DOHH2 (cell line): ENCODE results near the gene ILKAP.

Experiments used
- H3F3A ChIP-seq: fragments of 200-600 bp; sonication (generic), shearing (Covaris generic); 2 replicates; pipeline ENCODE4 v1.6.0; 2016; ENCODE audit warnings: antibody characterized with exemption, mild to moderate bottlenecking; ENCODE audit not compliant: control insufficient read depth, insufficient read depth
- H3K27ac ChIP-seq: fragments of 200-600 bp; sonication (generic); 2 replicates; pipeline ENCODE4 v1.5.1; 2014; ENCODE audit warnings: low read depth, mild to moderate bottlenecking, low read length, moderate library complexity
- H3K27me3 ChIP-seq: fragments of 200-600 bp; sonication (generic); 2 replicates; pipeline ENCODE4 v1.6.1; 2014; ENCODE audit warnings: mild to moderate bottlenecking, low read length, mixed read lengths; ENCODE audit not compliant: control insufficient read depth
- H3K36me3 ChIP-seq: fragments of 200-600 bp; sonication (generic); 2 replicates; pipeline ENCODE4 v1.6.1; 2014; ENCODE audit warnings: mild to moderate bottlenecking, low read length, moderate library complexity, mixed read lengths; ENCODE audit not compliant: control insufficient read depth
- H3K4me1 ChIP-seq: fragments of 200-600 bp; sonication (generic); 2 replicates; pipeline ENCODE4 v1.6.1; 2014; ENCODE audit warnings: mild to moderate bottlenecking, low read length, mixed read lengths; ENCODE audit not compliant: control insufficient read depth
- H3K4me2 ChIP-seq: fragments of 200-600 bp; sonication (generic); 2 replicates; pipeline ENCODE4 v1.6.0; 2014; ENCODE audit warnings: mild to moderate bottlenecking, low read length, moderate library complexity
- H3K4me3 ChIP-seq: fragments of 200-600 bp; sonication (generic); 2 replicates; pipeline ENCODE4 v1.5.1; 2014; ENCODE audit warnings: mild to moderate bottlenecking, low read length, mixed read lengths
- H3K79me2 ChIP-seq: fragments of 200-600 bp; sonication (generic); 2 replicates; pipeline ENCODE4 v1.6.1; 2014; ENCODE audit warnings: mild to moderate bottlenecking, low read length, mixed read lengths; ENCODE audit not compliant: control insufficient read depth
- H3K9me2 ChIP-seq: fragments of 200-600 bp; sonication (generic); replicated peaks from 2 replicates; pipeline ENCODE4 v1.6.1; 2014; ENCODE audit warnings: mild to moderate bottlenecking, low read length, mixed read lengths; ENCODE audit not compliant: control insufficient read depth
- H3K9me3 ChIP-seq: fragments of 200-600 bp; sonication (generic); 2 replicates; pipeline ENCODE4 v1.6.1; 2014; ENCODE audit warnings: antibody characterized with exemption, low read length, mixed read lengths; ENCODE audit not compliant: control insufficient read depth, insufficient read depth
- H4K20me1 ChIP-seq: fragments of 200-600 bp; sonication (generic); 2 replicates; pipeline ENCODE4 v1.6.0; 2014; ENCODE audit warnings: low read depth, mild to moderate bottlenecking, antibody characterized with exemption, low read length, moderate library complexity; ENCODE audit not compliant: control insufficient read depth, insufficient read depth
- CTCF ChIP-seq: fragments of 200-600 bp; sonication (generic); IDR thresholded peaks from one replicate; pipeline ENCODE4 v1.5.1; 2014; ENCODE audit warnings: antibody characterized with exemption, mild to moderate bottlenecking, low read depth, low read length; ENCODE audit not compliant: poor library complexity, severe bottlenecking
- EZH2phosphoT487 ChIP-seq: fragments of 200-600 bp; sonication (generic); IDR thresholded peaks from 2 replicates; pipeline ENCODE4 v1.6.1; 2017; ENCODE audit warnings: borderline replicate concordance, mild to moderate bottlenecking, antibody characterized with exemption, low read length, moderate library complexity, mixed read lengths

The ILKAP gene

GRCh38 chr2:238190445-238190844, 13.1 kb downstream of the ILKAP start:
- H3K4me1 ChIP-seq = no peaks in the 10 kb centered on the region
- TF ChIP-seq EZH2phosphoT487 (no peak), CTCF (no peak)
- no peaks in the 10 kb centered on the region for H3F3A ChIP-seq
- H3K27ac ChIP-seq = no peak overlapping the region
- H4K20me1 ChIP-seq = no peaks in the 10 kb centered on the region
- no peaks in the 10 kb centered on the region for H3K9me3 ChIP-seq
- no peak overlapping the region for H3K4me3 ChIP-seq
- peaks cover 14% of the 10 kb centered on the region for H3K79me2 ChIP-seq
- no peak overlapping the region for H3K4me2 ChIP-seq
- peaks cover 76% of the 10 kb centered on the region for H3K36me3 ChIP-seq
- H3K27me3 ChIP-seq = no peaks in the 10 kb centered on the region
- H3K9me2 ChIP-seq = no peaks in the 10 kb centered on the region

GRCh38 chr2:238187618-238188548, 15.6 kb downstream of the ILKAP start:
- Histone ChIP-seq H3K36me3 (peaks cover 83% of the 10 kb centered on the region), H3K4me1 (no peaks in the 10 kb centered on the region), H3K4me2 (no peak overlapping the region), H3K4me3 (no peak overlapping the region), H3K79me2 (no peaks in the 10 kb centered on the region; the same call in 1 of the 2 replicates), H3K27me3 (no peaks in the 10 kb centered on the region), H3K9me3 (no peaks in the 10 kb centered on the region), H4K20me1 (no peaks in the 10 kb centered on the region), H3K9me2 (no peaks in the 10 kb centered on the region), H3F3A (no peaks in the 10 kb centered on the region), H3K27ac (no peak overlapping the region)
- TF ChIP-seq CTCF (no peak), EZH2phosphoT487 (no peak)

GRCh38 chr2:238183821-238184220, 19.7 kb downstream of the ILKAP start:
- no peaks in the 10 kb centered on the region for H3K27me3 ChIP-seq
- no peaks in the 10 kb centered on the region for H3K9me2 ChIP-seq
- no peak overlapping the region for H3K27ac ChIP-seq
- no peaks in the 10 kb centered on the region; the same call in 1 of the 2 replicates for H3K79me2 ChIP-seq
- no peak overlapping the region for H3K4me3 ChIP-seq
- no peaks in the 10 kb centered on the region for H3K4me1 ChIP-seq
- H3K4me2 ChIP-seq = no peak overlapping the region
- no peaks in the 10 kb centered on the region for H3F3A ChIP-seq
- no peaks in the 10 kb centered on the region for H3K9me3 ChIP-seq
- TF ChIP-seq EZH2phosphoT487 (no peak), CTCF (no peak)
- H3K36me3 ChIP-seq = peaks cover 95% of the 10 kb centered on the region
- H4K20me1 ChIP-seq = no peaks in the 10 kb centered on the region
